ENCODE results near the gene TLCD3B. TPM values are rescaled to one million over a fixed set of nuclear protein-coding genes. Genes with fewer than 3 reads are reported as not detected.

The TLCD3B gene
- total RNA-seq, 4 donors from 2014 or later: 0.54 to 0.79 TPM; not detected in 2

DNA sequence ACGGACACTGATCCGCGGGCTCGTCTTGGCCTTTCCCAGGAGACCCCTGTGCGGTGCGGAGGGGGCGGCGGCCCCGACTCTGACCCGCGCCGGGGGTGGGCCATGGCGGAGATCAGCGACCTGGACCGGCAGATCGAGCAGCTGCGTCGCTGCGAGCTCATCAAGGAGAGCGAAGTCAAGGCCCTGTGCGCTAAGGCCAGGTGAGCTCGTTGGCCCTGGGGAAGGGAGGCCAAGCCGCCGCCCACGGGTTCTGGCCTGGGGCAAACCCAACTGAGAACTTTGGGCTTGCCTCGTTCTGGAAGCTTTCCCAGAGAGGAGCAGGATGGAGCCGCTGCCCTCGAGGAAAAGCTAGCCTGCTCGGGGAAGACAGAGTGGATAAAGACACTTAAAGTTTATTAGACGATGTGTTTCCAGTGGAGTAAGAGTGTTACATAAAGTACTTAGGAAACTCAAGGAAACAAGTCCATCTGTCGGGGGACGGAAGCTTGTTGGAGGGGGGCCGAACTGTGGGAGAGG lies 45.3 kb upstream of the TLCD3B start:
- Histone ChIP-seq H3K27me3 (no peaks in the 10 kb centered on the region), H3K27ac (peak overlapping the region; percentile 77 to 92 (median 88)), H3K4me3 (replicated peaks in 1 of 3) (peak overlapping the region; percentile 68 to 98 (median 92)), H3K9me3 (no peaks in the 10 kb centered on the region), H3K4me1 (peaks cover 12 to 17% of the 10 kb centered on the region in 2 donors), H3K36me3 (peaks cover 20 to 27% of the 10 kb centered on the region in 2 donors)
- intact Hi-C loops (cut with DNase I): no loop called here
- 2 to 3% methylated on average over 14 to 19 of the region's 33 CpGs for WGBS, 2 donors
- TF ChIP-seq POLR2A (IDR thresholded peaks at IDR 0.05): no peak
- TF ChIP-seq, protein P1, sequence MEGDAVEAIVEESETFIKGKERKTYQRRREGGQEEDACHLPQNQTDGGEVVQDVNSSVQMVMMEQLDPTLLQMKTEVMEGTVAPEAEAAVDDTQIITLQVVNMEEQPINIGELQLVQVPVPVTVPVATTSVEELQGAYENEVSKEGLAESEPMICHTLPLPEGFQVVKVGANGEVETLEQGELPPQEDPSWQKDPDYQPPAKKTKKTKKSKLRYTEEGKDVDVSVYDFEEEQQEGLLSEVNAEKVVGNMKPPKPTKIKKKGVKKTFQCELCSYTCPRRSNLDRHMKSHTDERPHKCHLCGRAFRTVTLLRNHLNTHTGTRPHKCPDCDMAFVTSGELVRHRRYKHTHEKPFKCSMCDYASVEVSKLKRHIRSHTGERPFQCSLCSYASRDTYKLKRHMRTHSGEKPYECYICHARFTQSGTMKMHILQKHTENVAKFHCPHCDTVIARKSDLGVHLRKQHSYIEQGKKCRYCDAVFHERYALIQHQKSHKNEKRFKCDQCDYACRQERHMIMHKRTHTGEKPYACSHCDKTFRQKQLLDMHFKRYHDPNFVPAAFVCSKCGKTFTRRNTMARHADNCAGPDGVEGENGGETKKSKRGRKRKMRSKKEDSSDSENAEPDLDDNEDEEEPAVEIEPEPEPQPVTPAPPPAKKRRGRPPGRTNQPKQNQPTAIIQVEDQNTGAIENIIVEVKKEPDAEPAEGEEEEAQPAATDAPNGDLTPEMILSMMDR (IDR thresholded peaks at IDR 0.05): no peak
- peak in 1 of 2 donors; percentile 32 for DNase-seq

DNA sequence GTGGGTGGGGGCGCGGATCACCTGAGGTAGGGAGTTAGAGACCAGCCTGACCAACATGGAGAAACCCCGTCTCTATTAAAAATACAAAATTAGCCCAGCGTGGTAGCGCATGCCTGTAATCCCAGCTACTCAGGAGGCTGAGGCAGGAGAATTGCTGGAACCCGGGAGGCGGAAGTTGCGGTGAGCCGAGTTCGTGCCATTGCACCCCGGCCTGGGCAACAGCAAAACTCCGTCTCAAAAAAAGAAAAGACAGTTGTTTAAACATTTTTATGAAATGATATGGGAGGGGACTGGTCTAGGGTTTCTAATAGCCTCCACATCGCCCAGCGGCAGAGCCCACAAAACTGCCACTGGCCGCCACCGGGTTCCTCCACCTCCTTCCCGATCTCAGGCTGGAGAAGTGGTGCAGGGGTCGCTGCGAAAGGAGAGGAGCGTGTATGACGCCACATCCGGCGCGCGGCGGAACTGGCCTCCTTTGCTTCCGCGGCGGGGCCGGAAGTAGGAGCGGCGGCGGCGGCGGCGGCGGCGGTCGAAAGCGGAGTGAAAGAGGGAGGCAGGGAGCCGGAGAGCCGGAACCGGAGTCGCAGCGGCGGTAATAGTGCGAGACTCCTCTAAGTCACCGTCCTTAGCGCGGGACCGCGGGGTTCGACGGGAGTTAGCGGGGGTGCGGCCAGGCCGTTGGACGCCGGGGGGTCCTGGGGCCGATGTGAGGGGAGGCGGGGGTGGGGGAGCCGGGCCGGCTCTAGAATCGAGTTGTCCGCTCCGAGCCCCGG lies 44.6 kb upstream of the TLCD3B start, which contains the start of gene PPP4C:
PPP4C (plus strand) TSS at position 492 of the 773 bp plus-strand sequence. CDS start 384 bp downstream, outside the sequence.
- peak; percentile 92 to 93 for DNase-seq
- Histone ChIP-seq H3K27me3 (no peaks in the 10 kb centered on the region), H3K4me3 (replicated peaks in 1 of 3) (peak within 1 kb of the TSS; percentile 68 to 98 (median 92)), H3K9me3 (no peaks in the 10 kb centered on the region), H3K27ac (peak within 1 kb of the TSS; percentile 77 to 92 (median 88)), H3K36me3 (peaks cover 20 to 27% of the 10 kb centered on the region in 2 donors), H3K4me1 (peaks cover 12 to 17% of the 10 kb centered on the region in 2 donors)
- TF ChIP-seq, protein P1 (IDR thresholded peaks at IDR 0.05): no peak
- TF ChIP-seq POLR2A (IDR thresholded peaks at IDR 0.05): peak; percentile 13 to 79
- 2 to 3% methylated on average over 24 to 51 of the region's 67 CpGs for WGBS, 2 donors
- intact Hi-C loops (cut with DNase I): no loop called here

DNA sequence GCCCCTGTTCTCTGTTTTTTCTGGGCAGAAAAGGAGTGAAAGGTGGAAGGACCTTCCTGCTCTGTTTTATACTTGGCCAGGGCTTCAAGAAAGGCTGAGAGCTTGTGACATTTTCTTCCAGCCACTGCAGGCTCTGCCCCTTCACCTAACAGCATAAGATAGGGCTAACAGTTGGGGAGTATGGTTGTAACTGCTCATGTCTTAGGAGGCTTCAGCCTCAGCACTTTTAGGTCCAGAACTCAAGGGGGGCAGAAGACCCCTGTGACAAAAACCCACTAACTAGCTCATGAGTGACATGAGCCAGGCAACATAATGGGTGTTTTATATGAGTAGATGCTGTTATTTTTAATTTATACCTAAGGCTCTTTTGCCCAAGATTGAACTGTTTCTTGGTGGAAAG lies 39.4 kb upstream of the TLCD3B start:
- H3K27me3 ChIP-seq: no peaks in the 10 kb centered on the region
- H3K4me3 ChIP-seq (replicated peaks in 1 of 3): no peak overlapping the region
- TF ChIP-seq, protein P1 (IDR thresholded peaks at IDR 0.05): no peak
- no peak for TF ChIP-seq POLR2A (IDR thresholded peaks at IDR 0.05)
- intact Hi-C loops (cut with DNase I): no loop called here
- H3K27ac ChIP-seq: no peak overlapping the region
- no peaks in the 10 kb centered on the region for H3K9me3 ChIP-seq
- no peak for DNase-seq
- peaks cover 16 to 33% of the 10 kb centered on the region in 2 donors for H3K4me1 ChIP-seq
- H3K36me3 ChIP-seq: peaks cover 48 to 59% of the 10 kb centered on the region in 2 donors

DNA sequence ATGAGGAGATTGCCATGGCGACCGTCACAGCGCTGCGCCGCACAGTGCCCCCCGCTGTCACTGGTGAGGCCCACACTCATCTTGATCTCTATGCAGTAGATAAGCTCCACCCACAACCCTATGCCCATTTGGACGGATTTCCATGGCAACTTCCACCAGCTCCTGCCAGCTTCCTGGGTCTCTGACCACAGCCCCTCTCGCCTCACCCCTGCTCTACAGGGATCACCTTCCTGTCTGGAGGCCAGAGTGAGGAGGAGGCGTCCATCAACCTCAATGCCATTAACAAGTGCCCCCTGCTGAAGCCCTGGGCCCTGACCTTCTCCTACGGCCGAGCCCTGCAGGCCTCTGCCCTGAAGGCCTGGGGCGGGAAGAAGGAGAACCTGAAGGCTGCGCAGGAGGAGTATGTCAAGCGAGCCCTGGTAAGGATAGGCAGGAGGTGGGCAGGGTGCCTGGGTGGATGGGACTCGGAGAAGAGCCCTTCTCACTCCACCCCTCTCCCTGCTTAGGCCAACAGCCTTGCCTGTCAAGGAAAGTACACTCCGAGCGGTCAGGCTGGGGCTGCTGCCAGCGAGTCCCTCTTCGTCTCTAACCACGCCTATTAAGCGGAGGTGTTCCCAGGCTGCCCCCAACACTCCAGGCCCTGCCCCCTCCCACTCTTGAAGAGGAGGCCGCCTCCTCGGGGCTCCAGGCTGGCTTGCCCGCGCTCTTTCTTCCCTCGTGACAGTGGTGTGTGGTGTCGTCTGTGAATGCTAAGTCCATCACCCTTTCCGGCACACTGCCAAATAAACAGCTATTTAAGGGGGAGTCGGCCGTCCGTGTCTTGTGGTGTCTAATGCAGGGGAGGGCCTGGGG lies 38.8 kb upstream of the TLCD3B start:
- peak overlapping the region in 1 of 3 donors; percentile 15 for H3K27ac ChIP-seq
- no peaks in the 10 kb centered on the region for H3K9me3 ChIP-seq
- intact Hi-C loops (cut with DNase I): no loop called here
- peaks cover 16 to 29% of the 10 kb centered on the region in 2 donors for H3K4me1 ChIP-seq
- peak in 1 of 2 donors; percentile 22 for DNase-seq
- no peak for TF ChIP-seq POLR2A (IDR thresholded peaks at IDR 0.05)
- TF ChIP-seq, protein P1 (IDR thresholded peaks at IDR 0.05): no peak
- 73 to 75% methylated on average over 26 to 27 of the region's 31 CpGs for WGBS, 2 donors
- no peaks in the 10 kb centered on the region for H3K27me3 ChIP-seq
- peaks cover 48 to 59% of the 10 kb centered on the region in 2 donors for H3K36me3 ChIP-seq
- no peak overlapping the region for H3K4me3 ChIP-seq (replicated peaks in 1 of 3)

Measured in thyroid gland (tissue), 4 donors.